Activated CD4-positive, alpha-beta T cell treated with anti-CD3 and anti-CD28 coated beads for 4 hours (primary cell): ENCODE results near the gene MORC2.

Experiments used
- DNase-seq, 2 donors: peaks; one replicate each; pipeline ENCODE4 v3.0.0-alpha.2; 2020

MORC2 gene

GRCh38 chr22:30918761-30919160 lies 49.8 kb downstream of the MORC2 start:
- DNase-seq: no peak

GRCh38 chr22:30910358-30910757 lies 58.2 kb downstream of the MORC2 start:
- DNase-seq: no peak

GRCh38 chr22:30909306-30909705 lies 59.3 kb downstream of the MORC2 start:
- DNase-seq: no peak

GRCh38 chr22:30908051-30908461 lies 60.5 kb downstream of the MORC2 start:
- DNase-seq: no peak

GRCh38 chr22:30906946-30907345 lies 61.6 kb downstream of the MORC2 start:
- DNase-seq: no peak

GRCh38 chr22:30906411-30906810 lies 62.2 kb downstream of the MORC2 start:
- DNase-seq: no peak

- DNase-seq: no peak
Observed at GRCh38 chr22:30905696-30906341, 62.8 kb downstream of the MORC2 start.

GRCh38 chr22:30903876-30904460 lies 64.6 kb downstream of the MORC2 start:
- no peak for DNase-seq

- DNase-seq: no peak
Observed at GRCh38 chr22:30902496-30903357, 65.8 kb downstream of the MORC2 start.

- DNase-seq: no peak
Observed at GRCh38 chr22:30894371-30894740, 74.2 kb downstream of the MORC2 start.

- DNase-seq: no peak
Observed at GRCh38 chr22:30893434-30894370, 74.9 kb downstream of the MORC2 start.

- no peak for DNase-seq
Observed at GRCh38 chr22:30892731-30893221, 75.8 kb downstream of the MORC2 start.

- no peak for DNase-seq
Observed at GRCh38 chr22:30892286-30892685, 76.3 kb downstream of the MORC2 start.

- no peak for DNase-seq
Observed at GRCh38 chr22:30891781-30892180, 76.8 kb downstream of the MORC2 start.

- no peak for DNase-seq
Observed at GRCh38 chr22:30891443-30891755, 77.2 kb downstream of the MORC2 start.

- DNase-seq: peak; percentile 15 to 37
Observed at GRCh38 chr22:30890686-30891442, 77.7 kb downstream of the MORC2 start.

GRCh38 chr22:30889996-30890480 lies 78.5 kb downstream of the MORC2 start:
- DNase-seq: no peak

GRCh38 chr22:30889268-30889995 lies 79.1 kb downstream of the MORC2 start:
- DNase-seq: no peak

- no peak for DNase-seq
Observed at GRCh38 chr22:30887861-30888260, 80.7 kb downstream of the MORC2 start.

GRCh38 chr22:30887453-30887852 lies 81.1 kb downstream of the MORC2 start:
- DNase-seq: no peak

GRCh38 chr22:30885591-30885990 lies 83.0 kb downstream of the MORC2 start:
- DNase-seq: no peak
